Mammary epithelial cell (primary cell): ENCODE data around the gene OR2T1.

Experiments used
- EZH2 ChIP-seq: IDR thresholded peaks from 2 replicates; pipeline ENCODE4 v1.6.1; 2012; ENCODE audit warnings: low read length, inconsistent platforms, borderline replicate concordance
- TF ChIP-seq, protein P1 (sequence below), 2 donors: IDR thresholded peaks in 1 of 2; conservative IDR thresholded peaks in 1 of 2; 2 replicates each; pipeline ENCODE4 v1.5.1; 2011 to 2012; ENCODE audit warnings: inconsistent platforms in 2 of 2, low read length in 2 of 2, mild to moderate bottlenecking in 2 of 2, control low read depth in 1 of 2, low read depth in 1 of 2; ENCODE audit not compliant: insufficient read depth in 1 of 2; ENCODE audit errors: extremely low read depth in 1 of 2

DNA sequence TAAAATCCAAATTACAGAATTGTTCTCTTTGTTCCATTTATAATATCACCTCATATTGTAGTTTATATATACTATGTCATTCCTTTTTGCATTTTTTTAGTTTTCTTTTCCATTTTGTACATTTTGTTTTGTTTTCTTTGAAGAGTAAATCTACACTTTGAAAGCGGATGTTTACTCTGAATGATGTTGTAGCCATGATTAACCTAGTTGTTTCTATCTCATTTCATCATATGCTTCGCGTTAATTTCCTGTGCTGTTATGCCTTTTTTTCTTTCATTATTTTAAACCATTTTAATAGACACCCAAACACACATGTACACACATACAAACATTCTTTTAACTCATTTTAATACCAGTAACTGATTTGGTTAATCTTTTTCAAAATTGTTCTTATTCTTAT lies 22.0 kb upstream of the OR2T1 start:
- TF ChIP-seq EZH2, result no peak
- TF ChIP-seq, protein P1, sequence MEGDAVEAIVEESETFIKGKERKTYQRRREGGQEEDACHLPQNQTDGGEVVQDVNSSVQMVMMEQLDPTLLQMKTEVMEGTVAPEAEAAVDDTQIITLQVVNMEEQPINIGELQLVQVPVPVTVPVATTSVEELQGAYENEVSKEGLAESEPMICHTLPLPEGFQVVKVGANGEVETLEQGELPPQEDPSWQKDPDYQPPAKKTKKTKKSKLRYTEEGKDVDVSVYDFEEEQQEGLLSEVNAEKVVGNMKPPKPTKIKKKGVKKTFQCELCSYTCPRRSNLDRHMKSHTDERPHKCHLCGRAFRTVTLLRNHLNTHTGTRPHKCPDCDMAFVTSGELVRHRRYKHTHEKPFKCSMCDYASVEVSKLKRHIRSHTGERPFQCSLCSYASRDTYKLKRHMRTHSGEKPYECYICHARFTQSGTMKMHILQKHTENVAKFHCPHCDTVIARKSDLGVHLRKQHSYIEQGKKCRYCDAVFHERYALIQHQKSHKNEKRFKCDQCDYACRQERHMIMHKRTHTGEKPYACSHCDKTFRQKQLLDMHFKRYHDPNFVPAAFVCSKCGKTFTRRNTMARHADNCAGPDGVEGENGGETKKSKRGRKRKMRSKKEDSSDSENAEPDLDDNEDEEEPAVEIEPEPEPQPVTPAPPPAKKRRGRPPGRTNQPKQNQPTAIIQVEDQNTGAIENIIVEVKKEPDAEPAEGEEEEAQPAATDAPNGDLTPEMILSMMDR (conservative IDR thresholded peaks at IDR 0.05 in 1 of 2, IDR thresholded peaks at IDR 0.05 in 1 of 2; ENCODE audit: extremely low read depth in 1 of 2, insufficient read depth in 1 of 2, low read depth in 1 of 2, low read length in 2 of 2), result no peak
